ENCODE results near the gene DES. TPM values are rescaled to one million over a fixed set of nuclear protein-coding genes. Genes with fewer than 3 reads are reported as not detected.
A peak's percentile ranks its signal among the peaks of the same experiment; 100 is the strongest.

DES gene
- total and polyA plus RNA-seq, 4 donors: 23.9 to 108 (median 57.9) TPM

DNA sequence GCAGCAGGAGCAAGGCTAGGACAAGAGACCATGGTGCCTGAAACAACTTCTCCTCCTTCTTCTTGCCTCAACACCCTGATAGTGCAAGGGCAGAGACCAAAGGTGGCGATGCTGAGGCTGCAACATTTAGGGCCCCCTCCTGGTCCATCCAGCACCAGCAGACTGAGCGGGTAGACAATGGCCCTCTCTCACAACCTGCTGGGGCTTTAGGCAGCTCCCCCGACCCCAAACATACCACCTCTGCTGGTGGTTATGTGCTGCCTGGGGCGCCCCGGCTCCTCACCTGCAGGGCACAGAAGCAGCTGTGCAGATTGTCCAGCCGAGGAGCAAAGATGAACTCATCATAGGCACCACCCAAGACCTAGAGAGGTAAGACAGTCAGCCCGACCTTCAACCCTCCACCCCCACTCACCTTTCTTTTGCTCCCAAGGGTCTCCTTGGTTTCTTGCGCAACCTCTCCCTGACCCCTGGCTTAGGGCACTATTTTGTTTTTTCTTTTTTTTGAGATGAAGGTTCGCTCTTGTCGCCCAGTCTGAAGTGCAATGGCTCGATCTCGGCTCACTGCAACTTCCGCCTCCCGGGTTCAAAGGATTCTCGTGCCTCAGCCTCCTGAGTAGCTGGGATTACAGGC, 34.0 kb upstream of the DES start:
- Histone ChIP-seq H3K27me3 (ENCODE audit: control insufficient read depth in 3 of 3, insufficient read depth in 3 of 3, low read length in 2 of 3) (no peaks in the 10 kb centered on the region), H3K4me3 (no peak overlapping the region), H3K27ac (ENCODE audit: low read depth in 1 of 2, low read length in 1 of 2) (no peak overlapping the region), H3K9me3 (ENCODE audit: control insufficient read depth in 4 of 4, insufficient read depth in 3 of 4, low read length in 3 of 4) (no peaks in the 10 kb centered on the region), H3K36me3 (ENCODE audit: control insufficient read depth in 4 of 4, insufficient read depth in 4 of 4, low read length in 4 of 4) (peaks cover 16 to 48% (median 38%) of the 10 kb centered on the region in 4 donors), H3K9ac (ENCODE audit: insufficient read depth in 1 of 2, low read length in 2 of 2) (no peak overlapping the region), H3K4me1 (ENCODE audit: control insufficient read depth in 5 of 5, insufficient read depth in 5 of 5, low read length in 5 of 5) (peaks cover 4 to 22% (median 15%) of the 10 kb centered on the region in 5 donors)
- DNase-seq (no peak), ATAC-seq (ENCODE audit: insufficient read depth, low FRiP score) (no peak)
- no peak for TF ChIP-seq CTCF (IDR thresholded peaks at IDR 0.05; ENCODE audit: control extremely low read depth, extremely low read depth)
- WGBS, 2 donors: 89% methylated on average over 15 of the region's 15 CpGs

GRCh38 chr2:219384859-219385258, 33.3 kb upstream of the DES start:
- H3K9me3 ChIP-seq (ENCODE audit: control insufficient read depth in 4 of 4, insufficient read depth in 3 of 4, low read length in 3 of 4): no peaks in the 10 kb centered on the region
- TF ChIP-seq CTCF (IDR thresholded peaks at IDR 0.05; ENCODE audit: control extremely low read depth, extremely low read depth): no peak
- H3K4me3 ChIP-seq: no peak overlapping the region
- DNase-seq (peak in 1 of 3 donors; percentile 58), ATAC-seq (ENCODE audit: insufficient read depth, low FRiP score) (no peak)
- H3K27ac ChIP-seq (ENCODE audit: low read depth in 1 of 2, low read length in 1 of 2): peak overlapping the region in 1 of 2 donors; percentile 4
- peaks cover 16 to 48% (median 37%) of the 10 kb centered on the region in 4 donors for H3K36me3 ChIP-seq (ENCODE audit: control insufficient read depth in 4 of 4, insufficient read depth in 4 of 4, low read length in 4 of 4)
- H3K9ac ChIP-seq (ENCODE audit: insufficient read depth in 1 of 2, low read length in 2 of 2): no peak overlapping the region
- H3K27me3 ChIP-seq (ENCODE audit: control insufficient read depth in 3 of 3, insufficient read depth in 3 of 3, low read length in 2 of 3): no peaks in the 10 kb centered on the region
- 60 to 64% methylated on average over 2 of the region's 2 CpGs for WGBS, 2 donors
- H3K4me1 ChIP-seq (ENCODE audit: control insufficient read depth in 5 of 5, insufficient read depth in 5 of 5, low read length in 5 of 5): peaks cover 4 to 22% (median 15%) of the 10 kb centered on the region in 5 donors

DNA sequence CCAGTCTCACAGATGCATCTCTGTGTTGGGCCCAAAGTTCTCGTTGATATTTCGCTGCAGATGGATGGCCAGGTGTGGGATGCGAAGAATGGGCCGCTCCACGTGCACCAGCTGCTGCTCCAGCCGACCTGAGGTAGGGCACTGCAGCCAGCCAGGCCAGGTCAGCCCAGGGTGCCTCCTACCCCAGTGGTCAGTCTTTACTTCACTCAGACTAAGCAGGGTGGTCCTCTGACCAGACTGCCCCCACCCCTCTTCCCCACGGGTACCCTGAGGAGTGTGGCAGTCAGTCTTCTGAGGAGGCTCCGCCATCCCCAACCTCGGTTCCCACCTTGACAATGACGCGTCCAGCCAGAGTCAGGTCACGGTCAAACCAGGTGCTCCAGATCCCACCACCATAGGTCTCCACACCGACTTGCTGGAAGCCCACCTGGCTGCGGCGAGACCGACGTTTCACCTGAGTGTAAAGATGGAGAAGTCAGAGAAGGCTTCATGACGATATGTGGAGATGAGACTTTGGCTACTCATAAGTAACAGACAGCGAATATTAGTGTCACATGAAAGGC, 32.1 kb upstream of the DES start:
- H3K9me3 ChIP-seq (ENCODE audit: control insufficient read depth in 4 of 4, insufficient read depth in 3 of 4, low read length in 3 of 4): no peaks in the 10 kb centered on the region
- no peak for TF ChIP-seq CTCF (IDR thresholded peaks at IDR 0.05; ENCODE audit: control extremely low read depth, extremely low read depth)
- H3K27me3 ChIP-seq (ENCODE audit: control insufficient read depth in 3 of 3, insufficient read depth in 3 of 3, low read length in 2 of 3): no peaks in the 10 kb centered on the region
- DNase-seq (no peak), ATAC-seq (ENCODE audit: insufficient read depth, low FRiP score) (no peak)
- peak overlapping the region in 1 of 2 donors; percentile 85 for H3K9ac ChIP-seq (ENCODE audit: insufficient read depth in 1 of 2, low read length in 2 of 2)
- peaks cover 13 to 43% (median 33%) of the 10 kb centered on the region in 4 donors for H3K36me3 ChIP-seq (ENCODE audit: control insufficient read depth in 4 of 4, insufficient read depth in 4 of 4, low read length in 4 of 4)
- no peak overlapping the region for H3K27ac ChIP-seq (ENCODE audit: low read depth in 1 of 2, low read length in 1 of 2)
- 96% methylated on average over 19 of the region's 19 CpGs for WGBS, 2 donors
- peaks cover 4 to 22% (median 15%) of the 10 kb centered on the region in 5 donors for H3K4me1 ChIP-seq (ENCODE audit: control insufficient read depth in 5 of 5, insufficient read depth in 5 of 5, low read length in 5 of 5)
- H3K4me3 ChIP-seq: no peak overlapping the region

Measured in lung (tissue), 12 donors.